Measurements from ENCODE around the gene DIAPH2. TPM values are rescaled to one million over a fixed set of nuclear protein-coding genes. Genes with fewer than 3 reads are reported as not detected.

The DIAPH2 gene
- total and polyA plus RNA-seq, 9 of the 15 experiments (the other 6 are each of a cell fraction or from before 2014, with no cell fraction given) = 0.01 to 0.18 (median 0.07) TPM; not detected in 1

DNA sequence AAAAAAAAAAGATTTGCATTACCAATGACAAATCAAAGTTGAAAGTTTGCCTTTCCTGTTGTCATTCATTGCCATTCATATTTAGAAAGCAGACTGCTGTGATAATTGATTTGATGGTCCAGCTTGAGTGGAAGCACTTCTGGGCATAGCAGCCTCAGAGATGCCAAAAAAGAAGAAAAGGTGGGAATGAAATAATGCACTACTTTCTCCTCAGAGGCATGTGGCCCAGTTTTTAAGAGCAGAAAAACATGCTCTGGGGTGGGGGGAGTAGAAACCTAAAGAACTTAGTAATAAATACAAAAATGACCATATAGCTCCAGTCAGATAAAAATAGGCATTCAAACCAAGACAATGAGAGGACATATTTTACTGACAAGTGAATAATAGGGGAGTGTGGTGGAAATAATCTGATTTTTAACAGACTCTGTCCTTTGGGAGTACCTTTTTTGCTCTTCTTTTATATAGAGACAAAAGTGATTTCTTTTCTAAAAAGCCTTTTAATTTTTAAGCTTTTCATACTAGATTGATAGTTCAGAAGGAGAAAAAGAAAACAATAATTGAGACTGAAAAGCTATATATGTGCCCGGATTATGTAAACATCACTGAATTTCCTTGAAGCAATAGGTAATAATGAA, 798.1 kb downstream of the DIAPH2 start:
- no peak for FAIRE-seq
- H4K20me1 ChIP-seq (replicated peaks; ENCODE audit: control insufficient read depth, insufficient read depth, low read length) = no peaks in the 10 kb centered on the region

More for the DNA sequence above, 798.1 kb downstream of the DIAPH2 start:
- Histone ChIP-seq H3K36me3 (ENCODE audit: control insufficient read depth, insufficient read depth, low read length) (no peaks in the 10 kb centered on the region), H3K4me1 (replicated peaks in 1 of 2; ENCODE audit: control insufficient read depth in 2 of 2, insufficient read depth in 2 of 2, low read length in 2 of 2) (no peaks in the 10 kb centered on the region), H2AFZ (ENCODE audit: low read depth, low read length) (no peak overlapping the region), H3K4me2 (ENCODE audit: insufficient read depth, low read length) (no peak overlapping the region), H3K9me3 (replicated peaks; ENCODE audit: control insufficient read depth, insufficient read depth, low read depth, low read length) (no peaks in the 10 kb centered on the region), H3K9me1 (ENCODE audit: control insufficient read depth, insufficient read depth, low read length) (no peaks in the 10 kb centered on the region), H3K79me2 (ENCODE audit: control insufficient read depth, insufficient read depth, low read length) (no peaks in the 10 kb centered on the region), H3K4me3 (no peak overlapping the region), H3K9ac (ENCODE audit: insufficient read depth in 1 of 2, low read depth in 2 of 2, low read length in 2 of 2) (no peak overlapping the region), H3K27ac (ENCODE audit: extremely low read depth, low read depth, low read length) (no peak overlapping the region), H3K27me3 (ENCODE audit: control insufficient read depth in 2 of 2, insufficient read depth in 2 of 2, low read length in 2 of 2) (no peaks in the 10 kb centered on the region)
- BruUV-seq (replicated peaks) = no TSS peak
- 0% methylated on average over 1 of the region's 1 CpG for WGBS (ENCODE audit: insufficient coverage, low coverage, missing lambda C conversion rate)
- CTCF ChIA-PET (ENCODE audit: low intra/inter-chr PET ratio) = no interaction called here
- intact Hi-C loops (cut with micrococcal nuclease) (no loop called here), in situ Hi-C loops (cut with MboI) (no loop called here)
- DNase-seq (ENCODE audit: extremely low read depth in 1 of 4, low spot score in 3 of 4) = no peak
- ATAC-seq = no peak
- POLR2A ChIA-PET = no interaction called here
- TF ChIP-seq, protein P1, sequence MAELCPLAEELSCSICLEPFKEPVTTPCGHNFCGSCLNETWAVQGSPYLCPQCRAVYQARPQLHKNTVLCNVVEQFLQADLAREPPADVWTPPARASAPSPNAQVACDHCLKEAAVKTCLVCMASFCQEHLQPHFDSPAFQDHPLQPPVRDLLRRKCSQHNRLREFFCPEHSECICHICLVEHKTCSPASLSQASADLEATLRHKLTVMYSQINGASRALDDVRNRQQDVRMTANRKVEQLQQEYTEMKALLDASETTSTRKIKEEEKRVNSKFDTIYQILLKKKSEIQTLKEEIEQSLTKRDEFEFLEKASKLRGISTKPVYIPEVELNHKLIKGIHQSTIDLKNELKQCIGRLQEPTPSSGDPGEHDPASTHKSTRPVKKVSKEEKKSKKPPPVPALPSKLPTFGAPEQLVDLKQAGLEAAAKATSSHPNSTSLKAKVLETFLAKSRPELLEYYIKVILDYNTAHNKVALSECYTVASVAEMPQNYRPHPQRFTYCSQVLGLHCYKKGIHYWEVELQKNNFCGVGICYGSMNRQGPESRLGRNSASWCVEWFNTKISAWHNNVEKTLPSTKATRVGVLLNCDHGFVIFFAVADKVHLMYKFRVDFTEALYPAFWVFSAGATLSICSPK (IDR thresholded peaks at IDR 0.05; ENCODE audit: borderline replicate concordance) = no peak
- TF ChIP-seq, protein P2, sequence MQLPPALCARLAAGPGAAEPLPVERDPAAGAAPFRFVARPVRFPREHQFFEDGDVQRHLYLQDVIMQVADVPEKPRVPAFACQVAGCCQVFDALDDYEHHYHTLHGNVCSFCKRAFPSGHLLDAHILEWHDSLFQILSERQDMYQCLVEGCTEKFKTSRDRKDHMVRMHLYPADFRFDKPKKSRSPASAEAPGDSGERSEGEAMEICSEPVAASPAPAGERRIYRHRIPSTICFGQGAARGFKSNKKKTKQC (CRISPR knock-in tag; IDR thresholded peaks at IDR 0.05) = no peak
- TF ChIP-seq SP2 (IDR thresholded peaks at IDR 0.05; ENCODE audit: extremely low read depth, low read depth, low read length, poor library complexity, severe bottlenecking) (no peak), PHF21A (IDR thresholded peaks at IDR 0.05; ENCODE audit: borderline replicate concordance, low read depth) (no peak), CC2D1A (IDR thresholded peaks at IDR 0.05) (no peak), ILF3 (IDR thresholded peaks at IDR 0.05; ENCODE audit: borderline replicate concordance) (no peak), NFXL1 (CRISPR knock-in tag; IDR thresholded peaks at IDR 0.05) (no peak), LEF1 (IDR thresholded peaks at IDR 0.05) (no peak), NELFE (IDR thresholded peaks at IDR 0.05; ENCODE audit: insufficient read depth, insufficient read length) (no peak), FOS (IDR thresholded peaks at IDR 0.05; ENCODE audit: extremely low read depth, insufficient read length) (no peak), MYNN (IDR thresholded peaks at IDR 0.05) (no peak), MYNN (CRISPR knock-in tag; IDR thresholded peaks at IDR 0.05) (no peak), ZNF140 (CRISPR knock-in tag; IDR thresholded peaks at IDR 0.05) (no peak)
- TF ChIP-seq, protein P3, sequence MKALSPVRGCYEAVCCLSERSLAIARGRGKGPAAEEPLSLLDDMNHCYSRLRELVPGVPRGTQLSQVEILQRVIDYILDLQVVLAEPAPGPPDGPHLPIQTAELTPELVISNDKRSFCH (CRISPR knock-in tag; IDR thresholded peaks at IDR 0.05) = no peak
- TF ChIP-seq, protein P3 (tag; IDR thresholded peaks at IDR 0.05) = no peak
- TF ChIP-seq, protein P4, sequence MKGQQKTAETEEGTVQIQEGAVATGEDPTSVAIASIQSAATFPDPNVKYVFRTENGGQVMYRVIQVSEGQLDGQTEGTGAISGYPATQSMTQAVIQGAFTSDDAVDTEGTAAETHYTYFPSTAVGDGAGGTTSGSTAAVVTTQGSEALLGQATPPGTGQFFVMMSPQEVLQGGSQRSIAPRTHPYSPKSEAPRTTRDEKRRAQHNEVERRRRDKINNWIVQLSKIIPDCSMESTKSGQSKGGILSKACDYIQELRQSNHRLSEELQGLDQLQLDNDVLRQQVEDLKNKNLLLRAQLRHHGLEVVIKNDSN (CRISPR knock-in tag; IDR thresholded peaks at IDR 0.05) = no peak
- TF ChIP-seq, protein P5, sequence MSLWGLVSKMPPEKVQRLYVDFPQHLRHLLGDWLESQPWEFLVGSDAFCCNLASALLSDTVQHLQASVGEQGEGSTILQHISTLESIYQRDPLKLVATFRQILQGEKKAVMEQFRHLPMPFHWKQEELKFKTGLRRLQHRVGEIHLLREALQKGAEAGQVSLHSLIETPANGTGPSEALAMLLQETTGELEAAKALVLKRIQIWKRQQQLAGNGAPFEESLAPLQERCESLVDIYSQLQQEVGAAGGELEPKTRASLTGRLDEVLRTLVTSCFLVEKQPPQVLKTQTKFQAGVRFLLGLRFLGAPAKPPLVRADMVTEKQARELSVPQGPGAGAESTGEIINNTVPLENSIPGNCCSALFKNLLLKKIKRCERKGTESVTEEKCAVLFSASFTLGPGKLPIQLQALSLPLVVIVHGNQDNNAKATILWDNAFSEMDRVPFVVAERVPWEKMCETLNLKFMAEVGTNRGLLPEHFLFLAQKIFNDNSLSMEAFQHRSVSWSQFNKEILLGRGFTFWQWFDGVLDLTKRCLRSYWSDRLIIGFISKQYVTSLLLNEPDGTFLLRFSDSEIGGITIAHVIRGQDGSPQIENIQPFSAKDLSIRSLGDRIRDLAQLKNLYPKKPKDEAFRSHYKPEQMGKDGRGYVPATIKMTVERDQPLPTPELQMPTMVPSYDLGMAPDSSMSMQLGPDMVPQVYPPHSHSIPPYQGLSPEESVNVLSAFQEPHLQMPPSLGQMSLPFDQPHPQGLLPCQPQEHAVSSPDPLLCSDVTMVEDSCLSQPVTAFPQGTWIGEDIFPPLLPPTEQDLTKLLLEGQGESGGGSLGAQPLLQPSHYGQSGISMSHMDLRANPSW (CRISPR knock-in tag; IDR thresholded peaks at IDR 0.05) = no peak
